Brain microvascular endothelial cell (primary cell): ENCODE measurements around the gene GGT5.
"Not testable (repeated sequence)": the region's sequence is repeated elsewhere in the genome, so short reads cannot be mapped to it uniquely, and the experiment has no call there.

Experiments
- DNase-seq: peaks from one replicate; pipeline ENCODE4 v3.0.0-alpha.2; 2020
- H3K27ac ChIP-seq: fragments of 250-450 bp; sonication (Bioruptor Pico); 2 replicates; pipeline ENCODE4 v1.5.1; 2020; ENCODE audit warnings: mild to moderate bottlenecking, moderate library complexity
- H3K27me3 ChIP-seq: fragments of 250-450 bp; sonication (Bioruptor Pico); replicated peaks from 2 replicates; pipeline ENCODE4 v1.5.1; 2020; ENCODE audit warnings: mild to moderate bottlenecking
- H3K36me3 ChIP-seq: fragments of 250-450 bp; sonication (Bioruptor Pico); replicated peaks from 2 replicates; pipeline ENCODE4 v1.5.1; 2020; ENCODE audit warnings: mild to moderate bottlenecking
- H3K4me3 ChIP-seq: 2 replicates; pipeline ENCODE4 v1.5.1; 2011; ENCODE audit warnings: low read depth, mild to moderate bottlenecking, control low read depth, low read length, moderate library complexity
- CTCF ChIP-seq: IDR thresholded peaks from 2 replicates; pipeline ENCODE4 v1.5.1; 2011; ENCODE audit warnings: low read depth, mild to moderate bottlenecking, moderate library complexity, low read length, control low read depth, inconsistent platforms; ENCODE audit errors: missing control alignments
- in situ Hi-C: cut with HindIII; loops from 2 replicates; pipeline ENCODE4 v1.10.0; 2017; ENCODE audit warnings: low sequenced_read_pairs, low pct_ligation_motif_present

The GGT5 gene

GRCh38 chr22:24245030-24245431 lies at the start of gene GGT5:
Gene GGT5 (minus strand): TSS chr22:24245082. CDS start chr22:24244725, 357 bp downstream.
- H3K27ac ChIP-seq = peak within 1 kb of the TSS; percentile 97
- H3K36me3 ChIP-seq, in situ Hi-C loops, H3K27me3 ChIP-seq: not testable (repeated sequence)
- peak; percentile 58 for DNase-seq
- H3K4me3 ChIP-seq = peak within 1 kb of the TSS; percentile 61

GRCh38 chr22:24292202-24292830 lies 47.4 kb upstream of the GGT5 start:
- DNase-seq, H3K4me3 ChIP-seq, H3K27ac ChIP-seq, H3K27me3 ChIP-seq, H3K36me3 ChIP-seq, in situ Hi-C loops: not testable (repeated sequence)

- no peaks in the 10 kb centered on the region for H3K27me3 ChIP-seq
- no peak for TF ChIP-seq CTCF
- H3K4me3 ChIP-seq = no peak overlapping the region
- no peaks in the 10 kb centered on the region for H3K36me3 ChIP-seq
- DNase-seq = no peak
- H3K27ac ChIP-seq = no peak overlapping the region
- in situ Hi-C loops = no loop called here
Observed at GRCh38 chr22:24291515-24292201, 46.8 kb upstream of the GGT5 start.

GRCh38 chr22:24290459-24290858 lies 45.6 kb upstream of the GGT5 start:
- in situ Hi-C loops = no loop called here

GRCh38 chr22:24289741-24290163 lies 44.9 kb upstream of the GGT5 start:
- no peak for TF ChIP-seq CTCF
- no peaks in the 10 kb centered on the region for H3K27me3 ChIP-seq
- H3K36me3 ChIP-seq = no peaks in the 10 kb centered on the region
- no peak overlapping the region for H3K4me3 ChIP-seq
- in situ Hi-C loops = no loop called here
- no peak for DNase-seq
- peak overlapping the region; percentile 48 for H3K27ac ChIP-seq

More at GRCh38 chr22:24290459-24290858, 45.6 kb upstream of the GGT5 start:
- no peak for TF ChIP-seq CTCF
- H3K27me3 ChIP-seq = no peaks in the 10 kb centered on the region
- DNase-seq = no peak
- H3K27ac ChIP-seq = no peak overlapping the region
- no peak overlapping the region for H3K4me3 ChIP-seq
- H3K36me3 ChIP-seq = no peaks in the 10 kb centered on the region

- peak; percentile 56 for DNase-seq
- in situ Hi-C loops = no loop called here
- H3K36me3 ChIP-seq = no peaks in the 10 kb centered on the region
- H3K4me3 ChIP-seq = no peak overlapping the region
- H3K27me3 ChIP-seq = no peaks in the 10 kb centered on the region
- TF ChIP-seq CTCF = no peak
- H3K27ac ChIP-seq = peak overlapping the region; percentile 48
Observed at GRCh38 chr22:24289114-24289513, 44.2 kb upstream of the GGT5 start.

GRCh38 chr22:24287801-24288200 lies 42.9 kb upstream of the GGT5 start:
- H3K36me3 ChIP-seq, in situ Hi-C loops, H3K27ac ChIP-seq, H3K27me3 ChIP-seq, H3K4me3 ChIP-seq, DNase-seq: not testable (repeated sequence)

- DNase-seq, H3K27ac ChIP-seq, H3K4me3 ChIP-seq, H3K36me3 ChIP-seq, in situ Hi-C loops, H3K27me3 ChIP-seq: not testable (repeated sequence)
Observed at GRCh38 chr22:24287212-24287611, 42.3 kb upstream of the GGT5 start.
